ENCODE results near the gene SRGAP2. TPM values are rescaled to one million over a fixed set of nuclear protein-coding genes. Genes with fewer than 3 reads are reported as not detected.

Gene SRGAP2
- 28.3 and 56.9 TPM in 2 replicates for total RNA-seq

DNA sequence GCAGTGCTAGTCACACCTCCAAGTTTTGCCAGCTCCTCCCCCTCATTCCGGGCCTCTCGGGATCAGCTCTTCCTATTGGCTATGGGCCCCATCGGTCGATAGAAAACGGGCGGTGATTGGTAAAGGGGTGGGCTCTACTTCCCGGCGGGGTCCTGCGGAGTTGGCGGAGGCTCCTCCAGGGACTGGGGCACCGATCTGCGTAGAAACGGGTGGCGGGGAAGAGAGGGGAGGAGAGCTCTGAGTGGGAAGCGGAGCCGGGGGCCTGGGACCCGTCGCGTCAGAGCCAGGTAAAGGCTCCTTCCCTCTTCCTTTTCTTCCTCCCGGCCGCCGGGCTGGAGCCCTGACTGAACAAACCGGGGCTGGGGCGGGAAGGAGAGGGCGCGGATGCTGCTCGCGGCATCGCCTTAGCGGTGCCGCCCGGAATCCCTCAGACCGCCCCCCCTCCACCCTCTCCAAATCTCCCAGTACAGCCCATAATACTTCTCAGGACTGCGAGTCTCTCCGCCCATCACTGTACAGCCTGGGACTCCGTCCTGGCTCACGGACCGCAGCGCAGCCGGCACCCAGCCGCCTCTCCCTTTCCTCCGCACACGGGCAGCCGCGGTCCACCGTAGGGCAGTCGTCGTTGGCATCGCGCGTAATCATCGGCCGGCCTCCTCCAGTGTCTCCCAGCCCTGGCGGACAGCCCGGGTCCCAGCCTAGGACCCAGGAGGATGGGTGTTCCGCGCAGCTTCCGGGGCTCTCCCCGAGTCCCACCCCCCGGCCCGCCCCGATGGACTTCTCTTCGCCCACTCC lies at the start of gene SRGAP2:
Gene SRGAP2, plus strand, starts transcription at position 178 of the 795 bp plus-strand sequence. CDS start 2,430 bp downstream, outside the sequence.

DNA sequence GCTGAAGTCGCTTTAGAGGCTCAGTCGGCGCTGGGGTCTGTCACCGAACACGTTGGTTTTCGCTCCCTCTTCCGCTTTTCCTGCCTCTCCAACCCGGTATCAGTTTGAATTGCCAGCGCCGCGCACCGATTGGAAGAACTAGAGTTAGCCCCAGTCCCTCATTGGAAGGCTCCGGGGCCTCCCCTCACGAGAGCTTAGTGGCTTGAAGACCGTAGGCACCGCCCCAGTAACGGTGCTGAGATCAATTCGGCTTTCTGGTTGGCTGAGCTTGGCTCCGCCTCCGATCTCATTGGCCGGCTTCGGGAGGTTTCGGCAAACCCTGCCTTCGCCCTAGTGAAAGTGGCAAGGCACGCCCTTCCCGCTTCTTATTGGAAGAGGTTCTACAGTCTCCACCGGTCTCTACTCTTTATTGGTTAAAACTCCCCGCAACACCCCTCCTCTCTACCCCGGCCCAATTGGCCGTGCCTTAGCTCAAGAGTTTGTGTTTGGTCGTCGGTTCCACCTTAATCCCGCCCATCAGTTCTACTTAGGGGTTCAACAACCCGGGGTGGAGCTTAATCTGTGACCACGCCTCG lies 465 bp upstream of the SRGAP2 start, which contains the start of gene FAM72A:
Gene FAM72A, minus strand, starts transcription at position 51 of the 575 bp plus-strand sequence. CDS start 814 bp downstream, outside the sequence.

Other genes starting within 250 kb of the SRGAP2 start
- gene RAB7B, start 200.1 kb upstream of the SRGAP2 start, total RNA-seq, result 3.1 and 8.6 TPM in 2 replicates
- gene CTSE, start 179.6 kb upstream of the SRGAP2 start, total RNA-seq, result not detected in 2 replicates
- not detected in 2 replicates for gene RHEX, start 150.4 kb upstream of the SRGAP2 start, total RNA-seq
- not detected in 2 replicates for gene AVPR1B, start 86.2 kb upstream of the SRGAP2 start, total RNA-seq
- 0.81 and 7.4 TPM in 2 replicates for gene FAM72A, start 702 bp upstream of the SRGAP2 start, total RNA-seq